HuH-7 (cell line): ENCODE results near the gene RPL18.

Source experiments
- DNase-seq: peaks from one replicate; pipeline ENCODE4 v3.0.0; 2011; ENCODE audit warnings: low spot score

The RPL18 gene

GRCh38 chr19:48613024-48613851 lies 5.7 kb downstream of the RPL18 start:
- DNase-seq: no peak

DNA sequence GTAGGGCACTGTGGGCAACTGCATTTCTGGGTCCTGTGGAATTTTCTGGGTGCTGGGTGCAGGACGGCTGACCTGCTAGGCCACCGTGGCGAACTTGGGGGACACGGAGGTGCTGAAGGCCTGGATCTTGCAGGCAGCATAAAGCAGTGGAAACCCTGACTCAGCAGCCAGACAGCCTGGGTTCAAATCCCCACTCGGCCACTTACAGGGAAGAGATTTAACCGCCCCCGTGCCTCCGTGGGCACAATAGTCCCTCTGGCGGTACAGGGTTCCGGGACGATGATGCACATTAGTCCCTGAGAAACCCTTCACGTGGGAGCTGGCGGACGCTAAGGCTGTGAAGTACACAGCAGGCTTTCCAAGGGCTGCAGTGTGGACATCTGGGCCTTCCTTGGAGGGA lies 7.1 kb downstream of the RPL18 start:
- no peak for DNase-seq

DNA sequence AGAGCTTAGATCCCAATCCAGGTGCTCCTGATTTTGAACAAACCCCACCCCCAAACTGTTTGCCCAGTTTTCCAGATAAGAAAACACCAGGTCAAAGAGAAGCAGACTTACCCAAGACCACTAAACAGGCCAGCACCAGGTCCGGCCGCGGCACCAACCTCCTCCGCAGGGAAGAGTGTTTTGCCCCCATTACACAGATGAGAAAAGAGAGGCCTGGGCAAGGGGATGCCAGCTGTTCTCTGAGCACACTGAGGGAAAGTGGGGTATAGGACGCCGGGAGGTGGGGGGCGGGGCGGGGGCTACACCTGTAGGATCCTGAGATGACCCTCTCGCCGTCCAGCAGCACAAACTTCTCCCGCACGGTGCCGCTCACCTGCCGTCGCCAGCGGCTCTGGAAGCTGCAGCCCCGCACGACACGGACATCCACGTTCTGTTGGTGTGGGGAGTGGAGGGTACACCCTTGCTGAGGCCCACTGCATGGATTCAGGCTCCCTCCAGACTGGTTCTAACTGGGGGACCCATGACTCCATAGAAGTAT lies 9.3 kb downstream of the RPL18 start:
- DNase-seq: no peak

GRCh38 chr19:48608798-48609263 lies 10.1 kb downstream of the RPL18 start:
- DNase-seq: peak; percentile 91

GRCh38 chr19:48607359-48607755 lies 11.6 kb downstream of the RPL18 start:
- DNase-seq: no peak

GRCh38 chr19:48606463-48607358 lies 12.3 kb downstream of the RPL18 start, which contains the start of gene SPACA4:
Gene SPACA4, plus strand, starts transcription at chr19:48606742. Its CDS starts 237 bp downstream, at chr19:48606979.
- no peak for DNase-seq

- no peak for DNase-seq
These were observed 15.1 kb downstream of the RPL18 start for GRCh38 chr19:48603850-48604249.

DNA sequence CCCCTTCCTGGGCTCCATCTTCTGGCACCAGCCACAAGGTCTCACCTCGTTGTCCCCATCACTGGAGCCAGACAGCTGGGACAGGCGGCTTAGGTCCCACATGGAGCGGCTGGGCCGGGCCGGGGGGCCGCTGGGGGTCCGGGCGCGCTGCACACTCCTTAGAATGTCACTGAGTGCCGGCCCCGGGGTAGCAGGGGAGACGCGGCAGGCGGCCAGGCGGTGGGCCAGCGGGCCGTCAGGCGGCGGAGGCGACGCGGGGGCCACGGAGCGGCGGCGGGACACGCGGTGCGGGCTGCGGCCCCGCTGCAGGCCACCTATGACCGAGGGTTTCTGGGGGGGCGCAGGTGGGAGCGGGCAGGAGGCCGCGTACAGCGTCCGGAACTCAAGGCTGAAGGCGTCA lies 15.5 kb downstream of the RPL18 start:
- DNase-seq: no peak

DNA sequence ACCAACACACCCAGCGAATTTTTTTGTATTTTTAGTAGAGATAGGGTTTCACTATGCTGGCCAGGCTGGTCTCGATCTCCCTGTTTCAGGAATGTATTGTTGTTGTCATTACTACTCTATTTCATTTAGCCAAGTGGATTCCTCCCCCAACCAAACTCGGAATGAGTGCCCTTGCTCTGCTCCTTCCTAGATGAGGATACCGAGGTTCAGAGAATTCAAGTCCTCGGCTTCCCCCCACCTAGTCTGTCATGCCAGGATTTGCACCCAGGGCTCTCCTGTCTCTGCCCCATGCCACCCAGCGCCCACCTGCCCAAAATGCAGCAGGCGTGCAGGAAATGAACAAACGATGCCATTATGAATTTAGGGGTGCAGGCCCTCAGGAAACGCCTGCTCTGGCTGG lies 16.0 kb downstream of the RPL18 start:
- no peak for DNase-seq

DNA sequence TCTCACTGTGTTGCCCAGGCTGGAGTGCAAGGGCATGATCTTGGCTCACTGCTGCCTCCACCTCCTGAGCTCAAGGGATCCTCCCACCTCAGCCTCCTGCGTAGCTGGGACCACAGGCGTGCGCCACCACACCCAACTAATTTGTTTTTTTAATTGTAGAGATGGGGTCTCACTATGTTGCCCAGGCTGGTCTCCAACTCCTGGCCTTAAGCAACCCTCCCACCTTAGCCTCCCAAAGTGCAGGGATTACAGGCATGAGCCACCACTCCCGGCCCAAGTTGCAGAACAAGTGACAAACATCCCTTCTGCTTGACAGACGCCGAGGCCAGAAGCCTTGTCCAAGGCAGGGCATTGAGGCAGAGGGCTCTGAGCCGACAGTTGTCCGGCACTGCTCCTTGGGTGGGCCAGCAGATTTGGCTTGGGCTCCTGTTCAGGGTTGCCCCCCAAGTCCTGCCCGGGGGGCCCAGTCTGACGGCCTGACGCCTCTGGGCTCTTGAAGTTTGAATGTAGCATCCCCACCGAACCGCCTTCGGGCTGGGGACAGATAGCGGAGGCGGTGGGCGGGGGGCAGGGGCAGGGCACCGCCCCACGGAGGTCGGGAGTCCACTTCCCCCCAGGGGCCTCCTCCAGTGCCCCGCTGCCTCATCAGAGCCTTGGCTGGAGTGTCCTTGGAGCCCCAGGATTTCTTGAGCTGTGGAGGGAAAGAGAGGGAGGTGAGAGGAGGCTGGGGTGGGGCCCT lies 18.1 kb downstream of the RPL18 start:
- no peak for DNase-seq

DNA sequence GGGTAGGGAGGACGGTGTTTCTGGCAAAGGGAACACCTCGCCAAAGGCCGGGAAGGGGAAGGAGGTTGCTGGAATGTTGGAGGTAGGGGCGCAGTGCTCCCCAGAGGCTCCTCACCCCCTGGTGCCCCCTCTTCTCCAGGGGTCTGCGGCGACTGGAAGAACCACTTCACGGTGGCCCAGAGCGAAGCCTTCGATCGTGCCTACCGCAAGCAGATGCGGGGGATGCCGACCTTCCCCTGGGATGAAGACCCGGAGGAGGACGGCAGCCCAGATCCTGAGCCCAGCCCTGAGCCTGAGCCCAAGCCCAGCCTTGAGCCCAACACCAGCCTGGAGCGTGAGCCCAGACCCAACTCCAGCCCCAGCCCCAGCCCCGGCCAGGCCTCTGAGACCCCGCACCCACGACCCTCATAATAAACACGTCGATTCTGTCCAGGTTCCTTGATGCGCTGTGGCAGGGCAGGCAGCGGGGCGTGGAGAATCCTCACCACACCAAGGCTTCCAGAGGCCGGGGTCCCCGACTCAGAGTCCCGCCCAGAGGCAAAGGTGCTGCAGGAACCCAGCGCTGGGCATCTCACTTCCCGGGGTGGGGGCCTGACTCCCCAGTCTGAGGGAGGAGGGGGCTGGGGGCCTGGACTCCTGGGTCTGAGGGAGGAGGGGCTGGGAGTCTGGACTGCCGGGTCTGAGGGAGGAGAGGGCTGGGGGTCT lies 19.8 kb downstream of the RPL18 start:
- DNase-seq: no peak

GRCh38 chr19:48596679-48597465 lies 22.1 kb downstream of the RPL18 start:
- no peak for DNase-seq

DNA sequence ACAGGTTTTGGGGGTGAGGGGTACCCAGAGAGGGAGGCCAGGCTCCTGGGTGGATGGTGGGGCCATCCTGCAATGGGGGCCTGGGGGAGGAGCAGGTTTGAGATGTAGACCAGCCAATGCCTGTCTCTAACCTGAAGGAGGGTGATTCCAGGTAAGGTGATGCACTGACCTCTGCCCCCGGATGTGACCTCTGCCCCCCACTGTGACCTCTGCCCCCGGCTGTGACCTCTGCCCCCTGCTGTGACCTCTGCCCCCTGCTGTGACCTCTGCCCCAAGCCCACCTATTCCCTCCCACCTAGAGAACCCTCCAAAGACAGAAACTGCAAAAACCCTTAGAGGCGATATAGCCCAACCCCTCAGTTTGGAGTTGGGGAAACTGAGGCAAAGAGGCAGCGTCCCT lies 22.7 kb downstream of the RPL18 start:
- DNase-seq: no peak

GRCh38 chr19:48595833-48596232 lies 23.1 kb downstream of the RPL18 start:
- DNase-seq: no peak

DNA sequence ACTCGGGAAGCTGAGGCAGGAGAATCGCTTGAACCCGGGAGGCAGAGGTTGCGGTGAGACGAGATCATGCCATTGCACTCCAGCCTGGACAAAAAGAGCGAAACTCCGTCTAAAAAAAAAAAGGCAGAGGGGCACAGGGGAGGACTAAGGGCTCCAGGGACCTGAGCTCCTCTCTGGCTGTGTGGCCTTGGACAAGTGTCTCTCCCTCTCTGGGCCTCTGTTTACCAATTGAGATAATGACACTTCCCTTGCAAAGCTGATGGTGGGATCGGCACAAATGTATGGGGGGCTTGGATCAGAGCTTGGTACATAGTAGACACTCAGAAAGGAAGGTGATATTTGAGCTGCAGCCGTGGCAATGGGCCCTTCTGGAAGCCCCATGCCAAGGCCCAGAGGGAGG lies 23.8 kb downstream of the RPL18 start:
- no peak for DNase-seq

- DNase-seq: no peak
These were observed 28.0 kb downstream of the RPL18 start for GRCh38 chr19:48591021-48591420.

DNA sequence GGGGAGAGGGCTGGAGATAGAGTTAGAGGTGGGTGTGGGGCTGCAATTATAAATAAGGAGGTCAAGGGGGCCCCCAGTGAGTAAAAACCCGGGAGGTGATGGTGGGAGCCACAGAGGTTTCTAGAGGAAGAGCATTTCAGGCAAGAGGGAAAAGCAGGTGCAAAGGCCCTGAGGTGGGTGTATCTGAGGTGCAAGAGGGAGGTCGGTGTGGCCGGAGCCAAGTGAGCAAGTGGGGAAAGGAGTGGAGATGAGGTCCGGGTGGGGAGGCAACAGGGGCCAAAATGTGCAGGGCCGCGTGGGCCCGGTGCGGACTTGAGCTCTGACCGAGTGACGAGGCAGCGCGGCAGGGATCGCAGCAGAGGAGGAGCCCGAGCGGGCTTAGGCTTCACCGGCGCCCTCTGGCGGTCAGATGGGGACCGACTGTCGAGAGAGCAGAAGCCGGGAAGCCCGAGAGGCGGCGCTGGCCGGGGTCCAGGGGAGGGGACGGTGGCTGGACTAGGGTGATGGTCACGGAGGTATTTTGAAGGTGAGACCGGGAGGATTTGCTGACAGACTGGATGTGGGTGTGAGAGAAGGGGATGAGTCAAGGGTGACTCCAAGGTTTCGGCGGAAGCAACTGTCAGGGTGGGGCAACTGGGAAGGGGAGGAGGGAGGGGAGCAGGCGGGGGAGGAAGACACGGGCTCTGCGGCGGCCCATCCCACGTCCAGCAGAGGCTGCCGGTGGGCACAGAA lies 30.1 kb downstream of the RPL18 start:
- peak; percentile 89 for DNase-seq

- DNase-seq: no peak
These were observed 31.6 kb downstream of the RPL18 start for GRCh38 chr19:48587387-48587786.

DNA sequence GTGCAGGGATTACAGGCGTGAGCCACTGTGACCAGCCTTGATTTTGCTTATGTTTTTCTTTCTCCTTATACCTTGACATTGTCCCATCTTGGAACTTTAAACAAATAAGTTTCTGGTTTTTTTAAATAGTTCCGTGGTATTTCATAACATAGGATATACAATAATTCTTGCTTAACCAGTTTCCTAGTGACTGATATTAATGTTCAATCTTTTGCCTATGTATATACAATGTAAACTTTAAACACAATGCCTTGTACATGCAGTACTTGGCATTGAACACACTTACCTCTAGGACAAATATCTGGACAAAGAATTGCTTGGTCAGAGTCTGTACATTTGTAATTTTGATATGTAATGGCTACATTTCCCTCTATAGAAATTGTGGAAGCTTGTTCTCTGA lies 36.8 kb downstream of the RPL18 start:
- DNase-seq: no peak

- DNase-seq: no peak
These were observed 40.1 kb downstream of the RPL18 start for GRCh38 chr19:48578891-48579290.
